Loucy (cell line): Measurements from ENCODE around the gene RNF169.

Experiments
- H2AFZ ChIP-seq: fragments of 200-600 bp; sonication (generic); 2 replicates; pipeline ENCODE4 v1.6.0; 2016; ENCODE audit warnings: antibody characterized with exemption, mild to moderate bottlenecking, low read length, moderate library complexity
- H3F3A ChIP-seq: fragments of 200-600 bp; 2 replicates; pipeline ENCODE4 v1.6.0; 2016; ENCODE audit warnings: antibody characterized with exemption, low read depth, mild to moderate bottlenecking
- H3K27me3 ChIP-seq: fragments of 200-600 bp; sonication (generic); 2 replicates; pipeline ENCODE4 v1.6.1; 2014; ENCODE audit warnings: low read length, mild to moderate bottlenecking; ENCODE audit not compliant: insufficient read depth, poor library complexity, severe bottlenecking
- H3K36me3 ChIP-seq: fragments of 200-600 bp; sonication (generic); 2 replicates; pipeline ENCODE4 v1.6.1; 2016; ENCODE audit warnings: low read length; ENCODE audit not compliant: insufficient read depth
- H3K4me1 ChIP-seq: fragments of 200-600 bp; sonication (generic); 2 replicates; pipeline ENCODE4 v1.5.1; 2014; ENCODE audit warnings: low read length, mild to moderate bottlenecking; ENCODE audit not compliant: insufficient read depth, poor library complexity, severe bottlenecking
- H3K4me2 ChIP-seq: fragments of 200-600 bp; sonication (generic); 2 replicates; pipeline ENCODE4 v1.6.0; 2014; ENCODE audit warnings: antibody characterized with exemption, low read length, low read depth, mild to moderate bottlenecking; ENCODE audit not compliant: poor library complexity, severe bottlenecking
- H3K4me3 ChIP-seq: fragments of 200-600 bp; sonication (generic); 2 replicates; pipeline ENCODE4 v1.5.1; 2014; ENCODE audit warnings: low read length, mild to moderate bottlenecking, mixed read lengths; ENCODE audit not compliant: poor library complexity, severe bottlenecking
- H3K79me2 ChIP-seq: fragments of 200-600 bp; sonication (generic); 2 replicates; pipeline ENCODE4 v1.6.1; 2014; ENCODE audit warnings: low read length; ENCODE audit not compliant: insufficient read depth
- H3K9ac ChIP-seq: fragments of 200-600 bp; sonication (generic); 2 replicates; pipeline ENCODE4 v1.6.0; 2014; ENCODE audit warnings: mild to moderate bottlenecking, low read depth, low read length, moderate library complexity; ENCODE audit not compliant: poor library complexity, severe bottlenecking
- H3K9me2 ChIP-seq: fragments of 200-600 bp; sonication (generic); replicated peaks from 2 replicates; pipeline ENCODE4 v1.6.1; 2016; ENCODE audit warnings: low read depth, low read length, mixed read lengths
- H3K9me3 ChIP-seq: fragments of 200-600 bp; sonication (generic); 2 replicates; pipeline ENCODE4 v1.6.1; 2014; ENCODE audit warnings: mild to moderate bottlenecking, antibody characterized with exemption, low read length, low read depth; ENCODE audit not compliant: insufficient read depth
- H4K20me1 ChIP-seq: fragments of 200-600 bp; sonication (generic); 2 replicates; pipeline ENCODE4 v1.6.0; 2014; ENCODE audit warnings: antibody characterized with exemption, low read length, mild to moderate bottlenecking; ENCODE audit not compliant: insufficient read depth, poor library complexity, severe bottlenecking
- CTCF ChIP-seq: fragments of 200-600 bp; sonication (generic); conservative IDR thresholded peaks from 2 replicates; pipeline ENCODE4 v1.5.1; 2014; ENCODE audit warnings: mild to moderate bottlenecking, antibody characterized with exemption, low read length
- EZH2phosphoT487 ChIP-seq: fragments of 200-600 bp; IDR thresholded peaks from 2 replicates; pipeline ENCODE4 v1.6.1; 2018; ENCODE audit warnings: antibody characterized with exemption, mild to moderate bottlenecking, moderate library complexity, borderline replicate concordance

RNF169 gene

GRCh38 chr11:74826901-74827300, 78.3 kb downstream of the RNF169 start:
- no peaks in the 10 kb centered on the region for H3F3A ChIP-seq
- H2AFZ ChIP-seq, result no peak overlapping the region
- H3K4me2 ChIP-seq, result no peak overlapping the region
- H3K4me3 ChIP-seq, result no peak overlapping the region
- no peaks in the 10 kb centered on the region for H3K27me3 ChIP-seq
- no peaks in the 10 kb centered on the region for H3K9me2 ChIP-seq
- no peak overlapping the region for H3K9ac ChIP-seq
- H3K4me1 ChIP-seq, result no peaks in the 10 kb centered on the region
- H3K36me3 ChIP-seq, result peaks cover 66% of the 10 kb centered on the region
- peaks cover 30% of the 10 kb centered on the region for H3K9me3 ChIP-seq
- TF ChIP-seq CTCF (no peak), EZH2phosphoT487 (no peak)
- no peaks in the 10 kb centered on the region for H3K79me2 ChIP-seq
- H4K20me1 ChIP-seq, result no peaks in the 10 kb centered on the region

DNA sequence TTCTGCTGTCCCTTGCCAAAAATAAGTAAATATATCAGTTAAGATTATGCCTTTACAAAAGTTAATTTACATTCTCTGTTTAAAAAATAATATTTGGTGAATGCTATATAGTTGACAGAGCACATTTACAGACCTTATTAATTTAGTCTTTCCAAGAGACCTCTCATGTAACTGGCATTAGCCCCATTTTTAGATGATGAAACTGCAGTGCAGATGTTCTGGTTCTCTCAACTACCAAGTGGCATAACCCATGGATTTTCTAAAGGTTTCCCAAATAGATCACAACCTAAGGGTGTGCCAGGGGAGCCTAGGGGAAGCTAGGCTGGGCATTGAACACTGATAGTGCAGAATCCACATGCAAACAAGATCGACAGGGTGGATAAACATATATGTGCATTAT, 88.5 kb downstream of the RNF169 start:
- H3K9ac ChIP-seq, result no peak overlapping the region
- H2AFZ ChIP-seq, result no peak overlapping the region
- H3F3A ChIP-seq, result no peaks in the 10 kb centered on the region
- H3K4me3 ChIP-seq, result no peak overlapping the region
- TF ChIP-seq EZH2phosphoT487 (no peak), CTCF (no peak)
- H3K4me1 ChIP-seq, result peaks cover 16% of the 10 kb centered on the region
- no peaks in the 10 kb centered on the region for H3K9me2 ChIP-seq
- no peaks in the 10 kb centered on the region for H4K20me1 ChIP-seq
- no peaks in the 10 kb centered on the region for H3K27me3 ChIP-seq
- no peak overlapping the region for H3K4me2 ChIP-seq
- H3K9me3 ChIP-seq, result no peaks in the 10 kb centered on the region
- peaks cover 62% of the 10 kb centered on the region for H3K36me3 ChIP-seq
- no peaks in the 10 kb centered on the region for H3K79me2 ChIP-seq

- Histone ChIP-seq H3K4me3 (no peak overlapping the region), H3K9me3 (no peaks in the 10 kb centered on the region), H3K4me2 (no peak overlapping the region), H3K9ac (no peak overlapping the region), H3K9me2 (no peaks in the 10 kb centered on the region), H3K27me3 (no peaks in the 10 kb centered on the region), H3F3A (no peaks in the 10 kb centered on the region), H3K4me1 (peaks cover 16% of the 10 kb centered on the region), H3K79me2 (no peaks in the 10 kb centered on the region), H2AFZ (no peak overlapping the region), H3K36me3 (peaks cover 68% of the 10 kb centered on the region), H4K20me1 (no peaks in the 10 kb centered on the region)
- no peak for TF ChIP-seq EZH2phosphoT487
- no peak for TF ChIP-seq CTCF
Observed at GRCh38 chr11:74838188-74838587, 89.5 kb downstream of the RNF169 start.
